Measurements from ENCODE around the gene MYH9. TPM values are rescaled to one million over a fixed set of nuclear protein-coding genes. Genes with fewer than 3 reads are reported as not detected.

Gene MYH9
- total RNA-seq, 1 donor from 2014 or later = 122 TPM

- Mint-ChIP-seq H3K4me3 (ENCODE audit: unreplicated experiment) (peak overlapping the region; percentile 21), H3K27ac (ENCODE audit: unreplicated experiment) (peak overlapping the region; percentile 33), H3K4me1 (ENCODE audit: low read depth, unreplicated experiment) (peaks cover 33% of the 10 kb centered on the region), H3K9me3 (ENCODE audit: unreplicated experiment) (peaks cover 9% of the 10 kb centered on the region), H3K36me3 (ENCODE audit: unreplicated experiment) (no peaks in the 10 kb centered on the region), H3K27me3 (ENCODE audit: unreplicated experiment) (peaks cover 11% of the 10 kb centered on the region)
- no peak for DNase-seq
- no peak for TF ChIP-seq CTCF (IDR thresholded peaks at IDR 0.05; ENCODE audit: partially characterized antibody, unreplicated experiment)
Measured at GRCh38 chr22:36327922-36328551, 59.7 kb downstream of the MYH9 start.

GRCh38 chr22:36326178-36327161 is 61.3 kb downstream of the MYH9 start:
- H3K27me3 Mint-ChIP-seq (ENCODE audit: unreplicated experiment) = peaks cover 11% of the 10 kb centered on the region
- no peaks in the 10 kb centered on the region for H3K36me3 Mint-ChIP-seq (ENCODE audit: unreplicated experiment)
- TF ChIP-seq CTCF (IDR thresholded peaks at IDR 0.05; ENCODE audit: partially characterized antibody, unreplicated experiment) = no peak
- H3K4me3 Mint-ChIP-seq (ENCODE audit: unreplicated experiment) = no peak overlapping the region
- no peak for DNase-seq
- H3K9me3 Mint-ChIP-seq (ENCODE audit: unreplicated experiment) = peaks cover 9% of the 10 kb centered on the region
- H3K27ac Mint-ChIP-seq (ENCODE audit: unreplicated experiment) = no peak overlapping the region
- H3K4me1 Mint-ChIP-seq (ENCODE audit: low read depth, unreplicated experiment) = peaks cover 32% of the 10 kb centered on the region

- peaks cover 7% of the 10 kb centered on the region for H3K27me3 Mint-ChIP-seq (ENCODE audit: unreplicated experiment)
- no peak for TF ChIP-seq CTCF (IDR thresholded peaks at IDR 0.05; ENCODE audit: partially characterized antibody, unreplicated experiment)
Measured at GRCh38 chr22:36325154-36326031, 62.4 kb downstream of the MYH9 start.

GRCh38 chr22:36324414-36324813 is 63.4 kb downstream of the MYH9 start:
- Mint-ChIP-seq H3K27me3 (ENCODE audit: unreplicated experiment) (peaks cover 6% of the 10 kb centered on the region), H3K9me3 (ENCODE audit: unreplicated experiment) (peaks cover 4% of the 10 kb centered on the region), H3K4me1 (ENCODE audit: low read depth, unreplicated experiment) (peaks cover 17% of the 10 kb centered on the region), H3K27ac (ENCODE audit: unreplicated experiment) (no peak overlapping the region), H3K36me3 (ENCODE audit: unreplicated experiment) (no peaks in the 10 kb centered on the region), H3K4me3 (ENCODE audit: unreplicated experiment) (no peak overlapping the region)
- no peak for DNase-seq
- TF ChIP-seq CTCF (IDR thresholded peaks at IDR 0.05; ENCODE audit: partially characterized antibody, unreplicated experiment) = no peak

More at GRCh38 chr22:36325154-36326031, 62.4 kb downstream of the MYH9 start:
- peaks cover 7% of the 10 kb centered on the region for H3K9me3 Mint-ChIP-seq (ENCODE audit: unreplicated experiment)
- H3K36me3 Mint-ChIP-seq (ENCODE audit: unreplicated experiment) = no peaks in the 10 kb centered on the region
- H3K27ac Mint-ChIP-seq (ENCODE audit: unreplicated experiment) = no peak overlapping the region
- peaks cover 26% of the 10 kb centered on the region for H3K4me1 Mint-ChIP-seq (ENCODE audit: low read depth, unreplicated experiment)
- no peak overlapping the region for H3K4me3 Mint-ChIP-seq (ENCODE audit: unreplicated experiment)
- no peak for DNase-seq

Measured in glutamatergic neuron (in vitro differentiated cells).